CD14-positive monocyte (primary cell): ENCODE measurements around the gene GDF2. TPM values are rescaled to one million over a fixed set of nuclear protein-coding genes. Genes with fewer than 3 reads are reported as not detected.

ENCODE experiments used
- DNase-seq, 3 donors: peaks; one replicate each; pipeline ENCODE4 v3.0.0-alpha.2; 2011 to 2022
- H2AFZ ChIP-seq: 2 replicates; pipeline ENCODE4 v1.6.0; 2012; ENCODE audit warnings: mild to moderate bottlenecking, low read depth, low read length, inconsistent platforms; ENCODE audit not compliant: insufficient read depth, poor library complexity, severe bottlenecking
- H3K27ac ChIP-seq, 2 donors: 1 replicate in 1 of 2; 2 replicates in 1 of 2; pipeline ENCODE4 v1.5.1; 2012 to 2013; ENCODE audit warnings: low read length in 2 of 2, control low read depth in 1 of 2, inconsistent platforms in 1 of 2, low read depth in 1 of 2, mild to moderate bottlenecking in 1 of 2
- H3K27me3 ChIP-seq, 2 donors: one replicate each; pipeline versions ENCODE4 v1.6.0 to v1.6.1; 2011 to 2013; ENCODE audit warnings: low read length in 2 of 2; ENCODE audit not compliant: control insufficient read depth in 2 of 2, insufficient read depth in 2 of 2
- H3K36me3 ChIP-seq, 2 donors: replicated peaks in 1 of 2; 1 replicate in 1 of 2; 2 replicates in 1 of 2; pipeline versions ENCODE4 v1.5.1 to v1.6.1; 2012 to 2013; ENCODE audit warnings: low read length in 2 of 2, control low read depth in 1 of 2, inconsistent platforms in 1 of 2, mild to moderate bottlenecking in 1 of 2; ENCODE audit not compliant: insufficient read depth in 2 of 2, control insufficient read depth in 1 of 2
- H3K4me1 ChIP-seq, 2 donors: 1 replicate in 1 of 2; 2 replicates in 1 of 2; pipeline versions ENCODE4 v1.5.1 to v1.6.1; 2012 to 2013; ENCODE audit warnings: low read length in 2 of 2, control low read depth in 1 of 2, inconsistent platforms in 1 of 2, mild to moderate bottlenecking in 1 of 2, moderate library complexity in 1 of 2; ENCODE audit not compliant: insufficient read depth in 2 of 2, control insufficient read depth in 1 of 2
- H3K4me2 ChIP-seq: replicated peaks from 2 replicates; pipeline ENCODE3; 2012; ENCODE audit warnings: low read length, moderate library complexity, mild to moderate bottlenecking; ENCODE audit not compliant: poor library complexity, severe bottlenecking; ENCODE audit errors: extremely low read depth
- H3K4me3 ChIP-seq, 3 experiments: fragments of 200-600 bp in 1 of 3; sonication (generic) in 1 of 3; replicated peaks in 1 of 3; 1 replicate in 2 of 3; 2 replicates in 1 of 3; pipeline ENCODE4 v1.5.1; 2011 to 2013; ENCODE audit warnings: low read length in 3 of 3, mild to moderate bottlenecking in 3 of 3, control low read depth in 2 of 3, low read depth in 2 of 3, inconsistent platforms in 1 of 3, moderate library complexity in 1 of 3
- H3K79me2 ChIP-seq: 2 replicates; pipeline ENCODE4 v1.6.0; 2012; ENCODE audit warnings: mild to moderate bottlenecking, control low read depth, inconsistent platforms, low read length, moderate library complexity; ENCODE audit not compliant: insufficient read depth
- H3K9ac ChIP-seq: 2 replicates; pipeline ENCODE4 v1.6.0; 2017; ENCODE audit warnings: low read length, mild to moderate bottlenecking; ENCODE audit not compliant: insufficient read depth, poor library complexity, severe bottlenecking
- H3K9me3 ChIP-seq, 2 donors: replicated peaks in 1 of 2; 1 replicate in 1 of 2; 2 replicates in 1 of 2; pipeline versions ENCODE4 v1.5.1 to v1.6.1; 2012 to 2013; ENCODE audit warnings: low read length in 2 of 2, control low read depth in 1 of 2; ENCODE audit not compliant: control insufficient read depth in 1 of 2, insufficient read depth in 1 of 2
- H4K20me1 ChIP-seq: 2 replicates; pipeline ENCODE4 v1.6.0; 2012; ENCODE audit warnings: mild to moderate bottlenecking, low read length, control low read depth, moderate library complexity; ENCODE audit not compliant: insufficient read depth
- H3K27ac Mint-ChIP-seq, 7 donors: one replicate each; pipeline ENCODE4 v1.8.0; 2020; ENCODE audit warnings: mild to moderate bottlenecking in 7 of 7, mixed read lengths in 7 of 7, moderate library complexity in 6 of 7, inconsistent platforms in 2 of 7
- H3K27me3 Mint-ChIP-seq, 3 donors: one replicate each; pipeline ENCODE4 v1.8.0; 2021 to 2022; ENCODE audit warnings: low read depth in 3 of 3, mild to moderate bottlenecking in 3 of 3, mixed read lengths in 3 of 3, moderate library complexity in 3 of 3, inconsistent platforms in 1 of 3
- H3K36me3 Mint-ChIP-seq, 2 donors: one replicate each; pipeline ENCODE4 v1.8.0; 2020; ENCODE audit warnings: mixed read lengths in 2 of 2, inconsistent platforms in 1 of 2, mild to moderate bottlenecking in 1 of 2
- H3K4me1 Mint-ChIP-seq: one replicate; pipeline ENCODE4 v1.8.0; 2020; ENCODE audit warnings: mild to moderate bottlenecking, mixed read lengths
- H3K4me3 Mint-ChIP-seq, 2 donors: one replicate each; pipeline ENCODE4 v1.8.0; 2020; ENCODE audit warnings: mild to moderate bottlenecking in 2 of 2, mixed read lengths in 2 of 2, moderate library complexity in 1 of 2
- H3K9me3 Mint-ChIP-seq, 7 donors: one replicate each; pipeline ENCODE4 v1.8.0; 2020 to 2022; ENCODE audit warnings: mixed read lengths in 7 of 7, mild to moderate bottlenecking in 6 of 7, moderate library complexity in 6 of 7, inconsistent platforms in 2 of 7
- WGBS: methylation state at CpG from one replicate; pipeline ENCODE4 v1.1.5; 2013; ENCODE audit warnings: missing lambda C conversion rate; ENCODE audit not compliant: insufficient coverage; 5-methylcytosine and 5-hydroxymethylcytosine counted together
- intact Hi-C, 2 donors: fragments of 100-400 bp; cut with micrococcal nuclease; formaldehyde crosslinking; loops; one replicate each; pipeline versions ENCODE4 v1.15.0 to v1.15.1; 2023
- polyA plus RNA-seq, 3 donors: library from polyadenylated mRNA; depleted of rRNA in 1 of 3; unstranded in 2 of 3; stranded (reverse) in 1 of 3; fragments of 300-500 nt in 2 of 3; fragments of >200 nt in 1 of 3; fragmentation: Illumina TruSeq in 2 of 3; gene quantifications; 1 replicate in 2 of 3; 2 replicates in 1 of 3; pipeline ENCODE4 v1.2.3, GENCODE V29; 2012 to 2021
- TF ChIP-seq, protein P1 (sequence below): fragments of 200-600 bp; IDR thresholded peaks from one replicate; pipeline ENCODE4 v1.8.0; 2022; ENCODE audit warnings: antibody characterized with exemption, mild to moderate bottlenecking

GDF2 gene
- polyA plus RNA-seq, 3 donors: not detected

- no peak overlapping the region for H3K27ac Mint-ChIP-seq
- no peak overlapping the region for H3K4me3 ChIP-seq
- H3K4me1 ChIP-seq: no peaks in the 10 kb centered on the region
- H3K4me2 ChIP-seq: no peak overlapping the region
- TF ChIP-seq, protein P1, sequence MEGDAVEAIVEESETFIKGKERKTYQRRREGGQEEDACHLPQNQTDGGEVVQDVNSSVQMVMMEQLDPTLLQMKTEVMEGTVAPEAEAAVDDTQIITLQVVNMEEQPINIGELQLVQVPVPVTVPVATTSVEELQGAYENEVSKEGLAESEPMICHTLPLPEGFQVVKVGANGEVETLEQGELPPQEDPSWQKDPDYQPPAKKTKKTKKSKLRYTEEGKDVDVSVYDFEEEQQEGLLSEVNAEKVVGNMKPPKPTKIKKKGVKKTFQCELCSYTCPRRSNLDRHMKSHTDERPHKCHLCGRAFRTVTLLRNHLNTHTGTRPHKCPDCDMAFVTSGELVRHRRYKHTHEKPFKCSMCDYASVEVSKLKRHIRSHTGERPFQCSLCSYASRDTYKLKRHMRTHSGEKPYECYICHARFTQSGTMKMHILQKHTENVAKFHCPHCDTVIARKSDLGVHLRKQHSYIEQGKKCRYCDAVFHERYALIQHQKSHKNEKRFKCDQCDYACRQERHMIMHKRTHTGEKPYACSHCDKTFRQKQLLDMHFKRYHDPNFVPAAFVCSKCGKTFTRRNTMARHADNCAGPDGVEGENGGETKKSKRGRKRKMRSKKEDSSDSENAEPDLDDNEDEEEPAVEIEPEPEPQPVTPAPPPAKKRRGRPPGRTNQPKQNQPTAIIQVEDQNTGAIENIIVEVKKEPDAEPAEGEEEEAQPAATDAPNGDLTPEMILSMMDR: no peak
- no peak overlapping the region for H2AFZ ChIP-seq
- intact Hi-C loops: no loop called here
- no peak for DNase-seq
- H3K27me3 ChIP-seq: no peaks in the 10 kb centered on the region
- no peaks in the 10 kb centered on the region for H4K20me1 ChIP-seq
- H3K4me1 Mint-ChIP-seq: no peaks in the 10 kb centered on the region
- no peak overlapping the region for H3K27ac ChIP-seq
- H3K36me3 Mint-ChIP-seq: no peaks in the 10 kb centered on the region
- H3K36me3 ChIP-seq: no peaks in the 10 kb centered on the region
- no peaks in the 10 kb centered on the region for H3K9me3 ChIP-seq
- no peak overlapping the region for H3K9ac ChIP-seq
- no peaks in the 10 kb centered on the region for H3K9me3 Mint-ChIP-seq
- 97% methylated on average over 31 of the region's 31 CpGs for WGBS
- H3K27me3 Mint-ChIP-seq: peaks cover 0 to 6% (median 3%) of the 10 kb centered on the region in 3 donors
- no peaks in the 10 kb centered on the region for H3K79me2 ChIP-seq
- H3K4me3 Mint-ChIP-seq: no peak overlapping the region
These were observed 27.7 kb downstream of the GDF2 start for GRCh38 chr10:47349941-47350371.

DNA sequence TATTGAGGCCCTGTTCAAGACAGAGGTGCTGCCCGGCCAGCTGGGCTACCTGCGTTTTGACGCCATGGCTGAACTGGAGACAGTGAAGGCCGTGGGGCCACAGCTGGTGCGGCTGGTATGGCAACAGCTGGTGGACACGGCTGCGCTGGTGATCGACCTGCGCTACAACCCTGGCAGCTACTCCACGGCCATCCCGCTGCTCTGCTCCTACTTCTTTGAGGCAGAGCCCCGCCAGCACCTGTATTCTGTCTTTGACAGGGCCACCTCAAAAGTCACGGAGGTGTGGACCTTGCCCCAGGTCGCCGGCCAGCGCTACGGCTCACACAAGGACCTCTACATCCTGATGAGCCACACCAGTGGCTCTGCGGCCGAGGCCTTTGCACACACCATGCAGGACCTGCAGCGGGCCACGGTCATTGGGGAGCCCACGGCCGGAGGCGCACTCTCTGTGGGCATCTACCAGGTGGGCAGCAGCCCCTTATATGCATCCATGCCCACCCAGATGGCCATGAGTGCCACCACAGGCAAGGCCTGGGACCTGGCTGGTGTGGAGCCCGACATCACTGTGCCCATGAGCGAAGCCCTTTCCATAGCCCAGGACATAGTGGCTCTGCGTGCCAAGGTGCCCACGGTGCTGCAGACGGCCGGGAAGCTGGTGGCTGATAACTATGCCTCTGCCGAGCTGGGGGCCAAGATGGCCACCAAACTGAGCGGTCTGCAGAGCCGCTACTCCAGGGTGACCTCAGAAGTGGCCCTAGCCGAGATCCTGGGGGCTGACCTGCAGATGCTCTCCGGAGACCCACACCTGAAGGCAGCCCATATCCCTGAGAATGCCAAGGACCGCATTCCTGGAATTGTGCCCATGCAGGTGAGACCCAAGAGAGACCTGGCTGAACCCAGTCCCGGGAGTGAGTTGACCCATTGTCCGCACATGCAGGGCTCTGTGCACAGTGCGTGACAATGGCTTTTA, 28.7 kb downstream of the GDF2 start:
- 95% methylated on average over 39 of the region's 39 CpGs for WGBS
- no peak overlapping the region for H3K4me2 ChIP-seq
- no peaks in the 10 kb centered on the region for H3K4me1 Mint-ChIP-seq
- H4K20me1 ChIP-seq: no peaks in the 10 kb centered on the region
- H3K4me3 ChIP-seq: no peak overlapping the region
- TF ChIP-seq, protein P1: no peak
- no peak overlapping the region for H3K27ac ChIP-seq
- H3K36me3 ChIP-seq: no peaks in the 10 kb centered on the region
- H3K27me3 ChIP-seq: no peaks in the 10 kb centered on the region
- H3K36me3 Mint-ChIP-seq: no peaks in the 10 kb centered on the region
- intact Hi-C loops: no loop called here
- H3K9ac ChIP-seq: no peak overlapping the region
- H3K27me3 Mint-ChIP-seq: peaks cover 0 to 4% (median 3%) of the 10 kb centered on the region in 3 donors
- H3K79me2 ChIP-seq: no peaks in the 10 kb centered on the region
- H3K9me3 ChIP-seq: no peaks in the 10 kb centered on the region
- no peak overlapping the region for H2AFZ ChIP-seq
- H3K4me1 ChIP-seq: no peaks in the 10 kb centered on the region
- H3K4me3 Mint-ChIP-seq: no peak overlapping the region
- no peak overlapping the region for H3K27ac Mint-ChIP-seq
- DNase-seq: no peak
- H3K9me3 Mint-ChIP-seq: no peaks in the 10 kb centered on the region
